Stimulated activated naive CD8-positive, alpha-beta T cell treated with anti-CD3 and anti-CD28 coated beads, Interleukin-15, Interleukin-2, amounts not matched to agents 100 U/mL and 50 U/mL, for 24 hours (primary cell): ENCODE results near the gene LRPAP1.
"Not testable (repeated sequence)": the region's sequence is repeated elsewhere in the genome, so short reads cannot be mapped to it uniquely, and the experiment has no call there.

ENCODE experiments used
- ATAC-seq: fragments of 150-1000 bp; cut with Tn5 transposase; one replicate; pipeline ENCODE4 v1.10.0; 2021
- DNase-seq: peaks from one replicate; pipeline ENCODE4 v3.0.0; 2021

LRPAP1 gene

DNA sequence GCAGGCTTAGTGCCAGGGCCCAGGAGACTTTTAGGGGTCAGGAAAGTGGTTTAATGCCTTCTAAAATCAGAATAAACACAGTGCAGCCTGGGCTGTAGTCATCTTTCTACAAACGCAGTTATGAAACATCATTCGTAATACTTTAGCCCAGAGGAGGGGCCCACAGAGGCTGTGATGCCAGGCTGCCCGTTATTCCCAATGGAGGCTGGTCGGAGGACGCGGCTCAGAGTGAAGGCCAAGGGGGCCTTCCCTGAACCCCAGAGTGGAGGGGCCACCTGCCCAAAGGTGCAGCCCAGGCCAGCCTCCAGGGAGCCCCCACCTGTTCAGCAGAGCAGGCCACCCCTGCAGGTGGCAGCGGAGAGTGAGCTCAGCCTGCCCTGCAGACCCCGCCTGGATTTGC, 29.9 kb upstream of the LRPAP1 start:
- DNase-seq, ATAC-seq: not testable (repeated sequence)

DNA sequence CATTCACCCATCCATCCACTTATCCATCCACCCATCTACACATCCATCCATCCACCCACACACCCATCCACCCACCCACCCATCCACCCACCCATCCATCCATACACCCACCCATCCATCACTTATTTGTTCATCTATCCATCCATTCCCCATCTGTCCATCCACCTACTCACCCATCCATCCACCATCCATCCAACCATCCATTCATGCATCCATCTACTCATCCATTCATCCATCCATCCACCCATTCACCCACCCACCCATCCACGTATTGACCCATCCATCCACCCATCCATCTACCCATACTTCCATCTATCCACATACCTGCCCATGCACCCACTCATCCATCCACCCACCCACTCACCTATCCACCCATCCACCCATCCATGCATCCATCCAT, 28.2 kb upstream of the LRPAP1 start:
- not testable (repeated sequence) for ATAC-seq, DNase-seq

- not testable (repeated sequence) for ATAC-seq
Measured at GRCh38 chr4:3559381-3560290, 27.4 kb upstream of the LRPAP1 start.

DNA sequence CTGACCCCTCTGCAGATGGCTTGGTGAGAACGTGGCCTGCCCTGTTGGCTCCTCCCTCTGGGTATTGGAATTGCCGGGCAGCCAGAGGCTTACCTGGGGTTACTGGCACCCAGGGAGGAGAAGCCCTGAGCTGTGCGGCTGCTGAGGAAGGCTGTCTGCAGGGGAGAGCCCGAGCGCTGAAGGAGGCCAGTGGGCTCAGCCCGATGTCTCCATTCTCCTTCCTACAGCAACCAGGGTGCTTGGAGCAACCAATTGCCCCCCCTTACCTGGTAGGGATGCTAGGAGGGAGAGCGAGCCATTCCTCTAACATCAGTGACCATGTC, 26.3 kb upstream of the LRPAP1 start:
- not testable (repeated sequence) for DNase-seq, ATAC-seq

More at GRCh38 chr4:3559381-3560290, 27.4 kb upstream of the LRPAP1 start:
- not testable (repeated sequence) for DNase-seq

DNA sequence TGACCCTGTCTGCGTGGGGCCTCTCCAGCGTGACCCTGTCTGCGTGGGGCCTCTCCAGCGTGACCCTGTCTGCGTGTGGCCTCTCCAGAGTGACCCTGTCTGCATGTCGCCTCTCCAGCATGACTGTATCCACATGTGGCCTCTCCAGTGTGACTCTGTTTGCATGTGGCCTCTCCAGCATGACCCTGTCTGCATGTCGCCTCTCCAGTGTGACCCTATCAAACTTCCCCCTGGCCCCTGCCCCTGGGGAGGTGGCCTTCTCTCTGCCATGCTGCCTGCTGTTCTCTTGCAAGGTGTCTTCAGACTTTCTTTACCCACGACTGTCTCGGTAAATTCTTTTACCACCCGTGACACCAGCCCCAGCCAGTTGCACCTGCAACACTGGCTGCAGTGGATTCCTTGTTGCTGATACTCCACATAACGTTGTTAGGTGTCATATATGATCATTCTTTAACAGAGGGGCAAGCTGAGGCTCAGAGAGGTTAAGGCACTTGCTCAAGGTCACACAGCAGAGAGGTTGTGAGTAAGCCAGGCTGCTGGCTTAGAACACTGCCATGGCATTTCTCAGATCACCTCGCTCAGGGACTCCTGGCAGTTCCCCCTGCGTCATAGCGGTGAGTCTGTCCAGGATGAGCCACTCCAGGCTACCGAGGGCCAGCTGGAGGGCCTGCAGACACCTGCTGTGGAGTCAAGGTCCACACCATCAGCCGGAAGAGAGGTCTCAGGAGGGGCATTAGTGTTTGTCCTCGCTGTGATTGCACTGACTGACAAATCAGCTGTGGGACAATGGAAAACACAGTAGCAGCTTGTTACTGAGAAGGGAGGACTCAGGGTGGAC, 25.7 kb upstream of the LRPAP1 start:
- not testable (repeated sequence) for ATAC-seq, DNase-seq

- ATAC-seq, DNase-seq: not testable (repeated sequence)
Measured at GRCh38 chr4:3557088-3557492, 24.9 kb upstream of the LRPAP1 start.

GRCh38 chr4:3556244-3556867, 24.1 kb upstream of the LRPAP1 start:
- not testable (repeated sequence) for ATAC-seq, DNase-seq

GRCh38 chr4:3555459-3556070, 23.3 kb upstream of the LRPAP1 start:
- ATAC-seq, DNase-seq: not testable (repeated sequence)

- not testable (repeated sequence) for DNase-seq, ATAC-seq
Measured at GRCh38 chr4:3551366-3551765, 19.1 kb upstream of the LRPAP1 start.

- ATAC-seq, DNase-seq: not testable (repeated sequence)
Measured at GRCh38 chr4:3550792-3551325, 18.6 kb upstream of the LRPAP1 start.

DNA sequence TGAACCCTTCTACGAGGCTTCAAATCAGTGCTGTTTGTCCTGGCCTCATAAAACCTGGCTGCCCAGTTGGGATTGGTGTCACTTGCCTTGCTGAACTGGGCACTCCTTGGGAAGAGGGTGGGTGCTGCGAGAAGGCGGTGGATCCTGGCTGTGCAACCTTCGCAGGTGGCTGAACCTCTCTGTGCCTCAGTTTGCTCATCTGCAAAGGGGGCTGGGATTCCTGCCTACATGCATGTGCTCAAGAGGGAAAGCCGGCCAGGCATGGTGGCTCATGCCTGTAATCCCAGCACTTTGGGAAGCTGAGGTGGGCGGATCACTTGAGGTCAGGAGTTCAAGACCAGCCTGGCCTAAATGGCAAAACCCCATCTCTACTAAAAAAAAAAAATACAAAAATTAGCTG, 17.8 kb upstream of the LRPAP1 start:
- ATAC-seq, DNase-seq: not testable (repeated sequence)

DNA sequence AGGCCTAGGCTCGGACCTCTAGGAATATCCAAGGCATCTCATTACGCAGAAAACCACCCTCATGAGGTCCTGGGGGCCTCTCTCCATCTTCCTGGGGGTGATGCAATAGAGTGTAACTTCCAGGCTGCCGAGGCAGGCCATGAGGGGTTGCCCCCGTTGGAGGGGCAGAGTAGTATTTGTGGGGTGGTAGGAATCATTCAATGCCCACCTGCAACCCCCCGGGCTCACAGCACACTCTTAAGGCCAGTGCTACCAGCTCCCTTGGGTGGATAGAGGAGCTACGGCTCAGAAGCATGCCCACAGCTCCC, 17.4 kb upstream of the LRPAP1 start:
- ATAC-seq, DNase-seq: not testable (repeated sequence)

DNA sequence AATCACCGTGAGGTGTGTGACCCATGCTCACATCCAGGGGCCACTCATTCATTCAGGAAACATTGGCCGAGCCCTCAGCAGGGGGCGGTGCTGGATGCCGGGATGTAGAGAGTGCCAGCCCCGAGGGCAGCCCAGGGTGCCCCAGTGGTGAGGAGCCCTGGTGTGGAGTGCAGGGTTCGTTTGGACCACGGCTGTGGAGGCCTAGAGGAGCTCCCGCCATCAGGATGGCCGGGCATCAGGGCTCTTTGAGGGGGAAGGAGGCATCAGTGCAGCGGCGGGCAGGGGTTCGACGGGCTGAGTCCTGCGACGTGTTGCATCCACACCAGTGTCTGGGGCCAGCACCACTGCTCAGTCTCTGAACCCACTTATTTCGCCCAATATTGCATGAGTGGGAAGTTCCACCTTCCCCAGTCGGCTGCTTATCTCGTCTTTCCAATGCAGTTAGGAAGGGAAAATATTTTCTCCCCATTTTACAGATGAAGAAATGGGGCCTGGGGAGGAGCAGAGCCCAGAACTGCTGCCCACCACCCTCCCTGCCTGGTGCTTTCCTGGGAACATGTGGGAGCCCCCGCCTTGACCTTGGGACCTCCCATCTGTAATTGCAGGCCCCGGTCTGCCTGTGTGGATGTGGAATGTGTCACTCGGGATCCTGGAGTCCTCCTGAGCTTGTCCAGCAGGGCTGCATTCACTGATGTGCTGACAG, 16.9 kb upstream of the LRPAP1 start:
- not testable (repeated sequence) for ATAC-seq, DNase-seq

DNA sequence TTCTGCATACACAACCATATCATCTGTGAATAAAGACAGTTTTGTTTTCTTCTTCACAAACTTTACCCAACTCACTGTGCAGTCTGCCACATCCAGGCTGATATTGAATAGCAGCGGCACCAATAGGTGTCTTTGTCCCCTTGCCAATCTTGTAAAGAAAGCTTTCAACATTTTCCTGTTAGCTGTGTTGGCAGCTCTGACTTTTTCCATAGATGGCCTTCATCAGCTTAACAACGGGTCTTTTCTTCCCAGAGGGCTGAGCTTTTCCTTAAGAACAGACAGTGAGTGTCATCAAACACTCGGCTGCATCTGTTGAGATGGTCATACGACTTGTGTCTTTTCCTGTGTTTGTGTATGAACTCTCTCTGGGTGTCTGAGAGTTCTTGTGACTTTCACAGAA, 14.5 kb upstream of the LRPAP1 start:
- not testable (repeated sequence) for DNase-seq, ATAC-seq

DNA sequence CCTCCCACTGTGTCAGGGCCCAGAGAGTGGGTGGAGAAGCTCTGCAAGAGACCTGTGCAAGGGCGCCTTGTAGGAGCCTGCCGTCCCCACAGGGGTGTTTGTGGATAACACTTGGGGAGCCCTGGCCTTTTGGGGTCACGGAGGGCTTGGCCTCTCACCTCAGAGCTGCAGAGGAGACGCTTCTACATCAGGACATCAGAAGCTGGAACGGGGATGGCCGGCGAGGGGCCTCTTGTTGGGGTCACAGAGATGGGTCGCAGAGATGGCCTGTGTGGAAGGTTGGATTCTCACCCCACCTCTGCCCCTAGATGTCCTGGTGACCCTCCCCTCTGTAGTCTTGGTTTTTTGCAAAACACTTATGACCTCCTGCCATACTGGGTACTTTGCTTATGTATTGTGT, 13.1 kb upstream of the LRPAP1 start:
- ATAC-seq, DNase-seq: not testable (repeated sequence)

GRCh38 chr4:3544259-3545025, 12.2 kb upstream of the LRPAP1 start:
- not testable (repeated sequence) for ATAC-seq, DNase-seq

DNA sequence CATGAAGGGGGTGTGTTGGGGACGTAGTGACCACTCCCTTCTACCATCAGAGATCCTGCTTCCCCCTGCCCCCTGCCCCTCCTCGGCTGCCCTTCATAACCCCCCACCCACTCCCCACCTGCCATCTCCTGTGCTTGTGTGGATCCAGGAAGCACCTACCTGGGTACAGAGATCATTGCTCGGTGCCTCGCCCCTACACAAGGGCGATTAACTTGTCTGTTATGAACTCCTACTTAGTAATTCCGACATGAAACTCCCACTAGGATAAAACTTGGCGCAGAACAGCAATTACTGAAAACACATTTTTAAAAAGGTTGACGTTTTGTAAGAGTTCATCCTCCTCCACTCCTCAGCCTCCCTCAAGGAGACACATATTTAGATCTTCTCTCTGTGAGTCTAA, 11.2 kb upstream of the LRPAP1 start:
- not testable (repeated sequence) for ATAC-seq

DNA sequence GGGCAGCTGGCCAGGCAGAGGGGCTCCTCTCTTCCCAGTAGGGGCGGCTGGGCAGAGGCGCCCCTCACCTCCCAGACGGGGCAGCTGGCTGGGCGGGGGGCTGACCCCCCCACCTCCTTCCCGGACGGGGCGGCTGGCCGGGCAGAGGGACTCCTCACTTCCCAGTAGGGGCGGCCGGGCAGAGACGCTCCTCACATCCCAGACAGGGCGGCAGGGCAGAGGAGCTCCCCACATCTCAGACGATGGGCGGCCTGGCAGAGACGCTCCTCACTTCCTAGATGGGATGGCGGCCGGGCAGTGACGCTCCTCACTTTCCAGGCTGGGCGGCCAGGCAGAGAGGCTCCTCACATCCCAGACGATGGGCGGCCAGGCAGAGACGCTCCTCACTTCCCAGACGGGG, 6.7 kb upstream of the LRPAP1 start:
- ATAC-seq, DNase-seq: not testable (repeated sequence)

More for the DNA sequence above, 11.2 kb upstream of the LRPAP1 start:
- DNase-seq, result not testable (repeated sequence)

DNA sequence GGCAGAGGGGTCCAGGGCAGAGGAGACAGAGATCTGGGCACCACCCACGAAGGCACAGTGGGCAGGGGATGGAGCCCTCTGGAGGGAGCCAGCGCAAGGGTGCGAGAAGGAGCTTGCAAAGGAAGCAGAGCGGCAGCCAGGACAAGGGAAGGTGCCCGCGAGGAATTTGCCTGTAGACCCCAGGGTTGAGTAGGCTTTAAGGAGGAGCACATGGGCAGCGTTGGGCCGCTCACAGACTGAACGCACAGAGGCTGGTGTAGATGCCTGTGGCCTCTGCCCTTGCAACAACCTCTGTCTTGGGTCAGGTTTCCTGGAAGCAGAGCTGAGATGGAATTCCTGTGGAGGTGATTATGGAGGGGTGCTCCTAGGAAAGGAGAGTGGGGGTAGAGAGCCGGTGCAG, 3.6 kb upstream of the LRPAP1 start:
- ATAC-seq, result not testable (repeated sequence)

GRCh38 chr4:3533423-3533820, 1.2 kb upstream of the LRPAP1 start:
- DNase-seq (no peak), ATAC-seq (no peak)

More for the DNA sequence above, 3.6 kb upstream of the LRPAP1 start:
- not testable (repeated sequence) for DNase-seq
